Kidney (tissue), 14 donors: ENCODE results near the gene SAMD14. TPM values are rescaled to one million over a fixed set of nuclear protein-coding genes. Genes with fewer than 3 reads are reported as not detected.

Source experiments
- DNase-seq, 5 donors: peaks; one replicate each; pipeline ENCODE4 v3.0.0-alpha.2; 2013 to 2020
- FAIRE-seq: peaks from 2 replicates; lab custom pipeline; 2012; peaks lifted over from hg19 to GRCh38; lab: Jason Lieb, UNC
- H3K27ac ChIP-seq, 2 donors: one replicate each; pipeline ENCODE4 v1.7.0; 2013; ENCODE audit warnings: low read depth in 2 of 2, low read length in 2 of 2, inconsistent platforms in 1 of 2
- H3K27me3 ChIP-seq: one replicate; pipeline ENCODE4 v1.7.1; 2013; ENCODE audit warnings: low read length, inconsistent platforms; ENCODE audit not compliant: control insufficient read depth, insufficient read depth
- H3K36me3 ChIP-seq, 3 donors: one replicate each; pipeline versions ENCODE4 v1.7.0 to v1.7.1; 2013; ENCODE audit warnings: low read length in 3 of 3, control low read depth in 1 of 3, inconsistent platforms in 1 of 3; ENCODE audit not compliant: insufficient read depth in 3 of 3, control insufficient read depth in 2 of 3
- H3K4me1 ChIP-seq, 3 donors: one replicate each; pipeline versions ENCODE4 v1.7.0 to v1.7.1; 2013; ENCODE audit warnings: low read length in 3 of 3, inconsistent platforms in 1 of 3, low read depth in 1 of 3; ENCODE audit not compliant: control insufficient read depth in 2 of 3, insufficient read depth in 2 of 3
- H3K4me3 ChIP-seq, 3 donors: one replicate each; pipeline versions ENCODE4 v1.7.0 to v1.8.1; 2013; ENCODE audit warnings: low read length in 3 of 3, control low read depth in 1 of 3, inconsistent platforms in 1 of 3
- H3K9ac ChIP-seq, 3 donors: one replicate each; pipeline versions ENCODE4 v1.7.0 to v1.7.1; 2013; ENCODE audit warnings: low read length in 3 of 3, control low read depth in 1 of 3, inconsistent platforms in 1 of 3
- H3K9me3 ChIP-seq, 3 donors: one replicate each; pipeline versions ENCODE4 v1.7.0 to v1.7.1; 2013; ENCODE audit warnings: low read length in 3 of 3, control low read depth in 1 of 3, inconsistent platforms in 1 of 3; ENCODE audit not compliant: control insufficient read depth in 2 of 3, insufficient read depth in 1 of 3
- intact Hi-C: fragments of 100-400 bp; cut with DNase I; formaldehyde crosslinking; loops from one replicate; pipeline ENCODE4 v1.11.1; 2022
- polyA plus RNA-seq: library from polyadenylated mRNA; stranded (reverse); fragments of 350-450 nt; fragmentation: Illumina TruSeq; extraction: RNeasy Lipid Tissue Mini Kit (QIAGEN cat#74804); gene quantifications from one replicate; pipeline ENCODE4 v1.2.3, GENCODE V29; 2014; ENCODE audit warnings: low read depth, low replicate concordance; ENCODE audit not compliant: insufficient read depth
- total RNA-seq: library from RNA; stranded (reverse); fragmentation: NEBNext Ultra II Directional; extraction: Animal tissue kit (Norgen Biotek cat#: 25700); gene quantifications from one replicate; pipeline ENCODE4 v1.2.1, GENCODE V29; 2021
- TF ChIP-seq, protein P1 (sequence below): IDR thresholded peaks from 3 replicates; pipeline ENCODE4 v1.5.1; 2012; ENCODE audit warnings: mild to moderate bottlenecking, moderate library complexity, borderline replicate concordance; ENCODE audit not compliant: insufficient read depth; ENCODE audit errors: extremely low read depth
- donor health status: control.
- donor health status: control.
- donor health status: control.
- donor health status: control.
- donor health status: control.
- donor health status: DM: yes; HTN: yes; CAD: no.
- donor health status: Normal renal cell carcinoma (clear cell type).

SAMD14 gene
- total and polyA plus RNA-seq, 2 donors from 2014 or later = 3.7 to 5.0 TPM

DNA sequence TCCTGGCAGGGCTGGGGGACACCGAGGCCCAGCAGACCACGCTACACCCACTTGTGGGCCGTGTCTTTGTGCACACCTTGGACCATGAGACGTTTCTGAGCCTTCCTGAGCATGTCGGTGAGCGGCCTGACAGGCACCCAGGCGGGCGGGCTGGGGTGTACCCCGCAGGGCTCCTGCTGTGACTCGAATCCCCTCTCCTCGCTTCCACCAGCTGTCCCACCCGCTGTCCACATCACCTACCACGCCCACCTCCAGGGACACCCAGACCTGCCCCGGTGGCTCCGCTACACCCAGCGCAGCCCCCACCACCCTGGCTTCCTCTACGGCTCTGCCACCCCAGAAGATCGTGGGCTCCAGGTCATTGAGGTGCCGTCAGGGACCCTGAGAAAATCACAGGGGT, 37.4 kb upstream of the SAMD14 start:
- Histone ChIP-seq H3K9ac (no peak overlapping the region), H3K4me1 (no peaks in the 10 kb centered on the region), H3K36me3 (no peaks in the 10 kb centered on the region), H3K4me3 (no peak overlapping the region), H3K27ac (no peak overlapping the region), H3K9me3 (no peaks in the 10 kb centered on the region), H3K27me3 (no peaks in the 10 kb centered on the region)
- intact Hi-C loops = no loop called here
- TF ChIP-seq, protein P1, sequence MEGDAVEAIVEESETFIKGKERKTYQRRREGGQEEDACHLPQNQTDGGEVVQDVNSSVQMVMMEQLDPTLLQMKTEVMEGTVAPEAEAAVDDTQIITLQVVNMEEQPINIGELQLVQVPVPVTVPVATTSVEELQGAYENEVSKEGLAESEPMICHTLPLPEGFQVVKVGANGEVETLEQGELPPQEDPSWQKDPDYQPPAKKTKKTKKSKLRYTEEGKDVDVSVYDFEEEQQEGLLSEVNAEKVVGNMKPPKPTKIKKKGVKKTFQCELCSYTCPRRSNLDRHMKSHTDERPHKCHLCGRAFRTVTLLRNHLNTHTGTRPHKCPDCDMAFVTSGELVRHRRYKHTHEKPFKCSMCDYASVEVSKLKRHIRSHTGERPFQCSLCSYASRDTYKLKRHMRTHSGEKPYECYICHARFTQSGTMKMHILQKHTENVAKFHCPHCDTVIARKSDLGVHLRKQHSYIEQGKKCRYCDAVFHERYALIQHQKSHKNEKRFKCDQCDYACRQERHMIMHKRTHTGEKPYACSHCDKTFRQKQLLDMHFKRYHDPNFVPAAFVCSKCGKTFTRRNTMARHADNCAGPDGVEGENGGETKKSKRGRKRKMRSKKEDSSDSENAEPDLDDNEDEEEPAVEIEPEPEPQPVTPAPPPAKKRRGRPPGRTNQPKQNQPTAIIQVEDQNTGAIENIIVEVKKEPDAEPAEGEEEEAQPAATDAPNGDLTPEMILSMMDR = no peak
- no peak for FAIRE-seq
- peak in 1 of 5 donors; percentile 48 for DNase-seq

DNA sequence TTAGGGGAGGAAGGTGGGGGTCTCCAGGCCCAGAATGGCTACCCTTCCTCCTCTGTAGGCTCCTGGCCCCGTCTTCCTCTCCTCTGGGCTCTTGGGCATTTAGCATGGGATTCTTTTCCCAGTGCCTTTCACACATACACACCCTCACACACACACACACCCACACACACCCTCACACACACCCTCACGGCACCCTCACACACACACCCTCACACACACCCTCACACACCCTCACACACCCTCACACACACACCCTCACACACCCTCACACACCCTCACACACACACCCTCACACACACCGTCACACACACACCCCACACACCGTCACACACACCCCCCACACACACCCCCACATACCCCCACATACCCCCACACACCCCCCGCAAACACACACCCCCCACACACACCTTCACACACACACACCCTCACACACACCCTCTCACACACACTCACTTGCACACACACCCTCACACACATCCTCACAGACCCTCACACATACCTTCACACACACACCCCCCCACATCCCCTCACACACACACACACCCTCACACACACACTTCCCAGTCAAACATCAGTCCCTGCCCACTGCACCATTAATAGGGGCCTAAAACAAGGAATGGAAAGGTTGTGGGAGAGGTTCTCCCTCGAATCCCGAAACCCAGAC, 36.7 kb upstream of the SAMD14 start:
- DNase-seq (peak in 1 of 5 donors; percentile 16), FAIRE-seq (no peak)
- TF ChIP-seq, protein P1 = no peak
- intact Hi-C loops = no loop called here
- H3K27me3 ChIP-seq = no peaks in the 10 kb centered on the region
- no peaks in the 10 kb centered on the region for H3K36me3 ChIP-seq
- peaks cover 0 to 2% (median 0%) of the 10 kb centered on the region in 3 donors for H3K4me1 ChIP-seq
- no peak overlapping the region for H3K27ac ChIP-seq
- H3K9me3 ChIP-seq = no peaks in the 10 kb centered on the region
- no peak overlapping the region for H3K4me3 ChIP-seq
- H3K9ac ChIP-seq = no peak overlapping the region

DNA sequence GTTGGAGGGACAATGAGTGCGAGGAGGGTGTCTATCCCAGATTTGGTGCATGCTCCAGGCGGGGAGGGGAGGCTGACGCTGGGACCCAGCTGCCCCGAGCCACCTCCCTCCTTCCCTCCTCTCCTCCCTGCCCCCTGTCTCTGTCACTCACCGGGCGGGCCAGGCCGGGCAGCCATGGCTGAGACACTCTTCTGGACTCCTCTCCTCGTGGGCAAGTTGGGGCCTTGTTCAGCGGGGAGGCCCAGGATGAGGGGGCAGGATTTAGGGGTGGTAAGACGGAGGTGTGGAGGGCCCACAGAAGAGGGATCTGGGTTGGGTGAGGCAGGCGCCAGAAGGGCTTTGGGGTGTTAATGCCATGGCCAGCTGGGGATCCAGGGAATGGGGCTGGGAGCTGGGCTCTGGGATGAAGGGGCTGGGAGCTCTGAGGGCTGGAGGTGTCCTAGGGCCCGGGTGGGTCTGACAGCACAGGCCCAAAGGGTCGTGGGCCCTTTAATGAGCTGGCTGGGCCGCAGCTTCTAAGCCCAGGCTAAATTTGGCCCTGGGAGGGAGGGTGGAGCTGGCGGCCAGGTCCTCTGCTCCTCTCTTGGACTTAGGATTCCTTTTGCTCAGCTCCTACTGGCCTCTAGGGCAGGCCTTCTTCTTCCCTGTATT, 36.0 kb upstream of the SAMD14 start, which contains the start of gene SGCA:
Gene SGCA (plus strand): TSS at position 139 of the 651 bp plus-strand sequence. CDS start 36 bp downstream, at position 175.
- FAIRE-seq (no peak), DNase-seq (peak in 1 of 5 donors; percentile 65)
- Histone ChIP-seq H3K9me3 (no peaks in the 10 kb centered on the region), H3K4me3 (no peak within 1 kb of the TSS), H3K36me3 (no peaks in the 10 kb centered on the region), H3K4me1 (peaks cover 0 to 6% (median 2%) of the 10 kb centered on the region in 3 donors), H3K27ac (no peak within 1 kb of the TSS), H3K27me3 (no peaks in the 10 kb centered on the region), H3K9ac (no peak within 1 kb of the TSS)
- intact Hi-C loops = no loop called here
- TF ChIP-seq, protein P1 = no peak
